ENCODE measurements around the gene TESMIN. TPM values are rescaled to one million over a fixed set of nuclear protein-coding genes. Genes with fewer than 3 reads are reported as not detected.

The TESMIN gene
- polyA plus RNA-seq, 1 donor: 0.53 TPM

DNA sequence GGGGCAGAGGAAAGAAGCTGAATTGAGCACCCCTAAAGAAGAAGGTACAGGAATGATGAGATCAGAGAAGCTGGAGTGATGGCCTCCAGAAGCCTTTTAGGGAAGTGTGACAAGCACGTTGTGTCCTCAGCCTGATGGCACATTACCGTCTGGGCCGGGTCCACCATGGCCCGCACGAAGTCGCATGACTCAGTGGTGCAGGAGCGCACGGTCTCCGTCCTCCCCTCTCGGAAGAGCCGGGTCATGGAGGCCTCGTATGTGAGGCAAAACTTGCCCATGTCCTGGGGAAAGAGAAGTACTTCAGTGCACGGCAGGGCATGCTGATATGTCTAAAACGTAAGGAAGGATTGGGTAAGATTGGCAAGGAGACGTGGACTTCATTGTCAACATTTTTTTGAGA lies 11.2 kb upstream of the TESMIN start:
- DNase-seq (ENCODE audit: low read depth): no peak

DNA sequence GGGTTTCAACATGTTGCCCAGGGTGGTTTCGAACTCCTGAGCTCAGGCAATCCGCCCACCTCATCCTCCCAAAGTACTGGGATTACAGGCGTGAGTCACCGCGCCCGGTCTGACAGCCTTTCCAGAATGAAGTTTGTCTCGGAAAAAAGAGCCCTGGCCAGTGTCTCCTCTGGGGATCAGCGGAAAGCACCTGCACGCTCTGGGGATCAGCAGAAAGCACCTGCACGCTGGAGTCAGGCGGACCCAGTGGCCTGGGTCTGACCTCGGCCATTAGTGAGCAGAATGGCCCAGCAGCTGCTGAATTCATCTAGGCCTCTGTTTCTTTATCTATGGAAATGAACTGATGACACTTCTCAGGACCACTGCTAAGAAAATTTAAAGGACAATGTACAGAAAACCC lies 10.5 kb upstream of the TESMIN start:
- no peak for DNase-seq (ENCODE audit: low read depth)

DNA sequence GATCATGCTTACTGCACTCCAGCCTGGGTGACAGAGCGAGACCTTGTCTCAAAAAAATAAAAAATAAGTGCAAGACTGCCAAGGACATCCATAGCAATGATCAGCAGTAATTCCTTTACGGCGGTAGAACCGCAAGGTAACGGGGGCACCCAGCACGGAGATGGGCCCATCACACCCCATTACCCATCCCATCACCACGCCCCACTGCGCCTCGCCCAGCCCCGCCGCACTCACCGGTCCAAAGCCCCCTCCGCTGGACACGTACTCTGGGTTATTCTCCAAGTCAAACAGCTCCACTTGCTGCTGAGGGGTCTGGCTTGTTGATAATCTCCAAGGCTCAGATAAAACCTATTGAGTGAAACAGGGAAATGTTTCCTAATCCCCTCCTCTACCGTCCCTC lies 8.7 kb upstream of the TESMIN start:
- DNase-seq (ENCODE audit: low read depth): no peak

DNA sequence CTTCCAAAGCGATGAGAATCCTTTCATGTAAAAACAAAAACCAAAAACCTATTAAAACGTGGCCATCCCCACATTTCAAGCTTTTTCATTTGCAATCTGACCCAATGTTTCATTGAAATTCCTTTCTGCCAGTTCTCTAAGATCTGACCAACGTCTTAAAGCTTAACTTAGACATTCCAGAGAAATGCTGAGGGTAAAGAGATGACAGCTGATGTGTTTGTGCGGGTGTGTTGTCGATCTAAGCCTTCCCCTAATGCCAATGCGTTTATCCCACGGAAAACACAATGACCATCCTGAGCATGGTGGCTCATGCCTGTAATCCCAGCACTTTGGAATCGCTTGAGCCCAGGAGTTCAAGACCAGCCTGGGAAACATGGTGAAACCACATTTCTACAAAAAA lies 6.4 kb upstream of the TESMIN start:
- no peak for DNase-seq (ENCODE audit: low read depth)

DNA sequence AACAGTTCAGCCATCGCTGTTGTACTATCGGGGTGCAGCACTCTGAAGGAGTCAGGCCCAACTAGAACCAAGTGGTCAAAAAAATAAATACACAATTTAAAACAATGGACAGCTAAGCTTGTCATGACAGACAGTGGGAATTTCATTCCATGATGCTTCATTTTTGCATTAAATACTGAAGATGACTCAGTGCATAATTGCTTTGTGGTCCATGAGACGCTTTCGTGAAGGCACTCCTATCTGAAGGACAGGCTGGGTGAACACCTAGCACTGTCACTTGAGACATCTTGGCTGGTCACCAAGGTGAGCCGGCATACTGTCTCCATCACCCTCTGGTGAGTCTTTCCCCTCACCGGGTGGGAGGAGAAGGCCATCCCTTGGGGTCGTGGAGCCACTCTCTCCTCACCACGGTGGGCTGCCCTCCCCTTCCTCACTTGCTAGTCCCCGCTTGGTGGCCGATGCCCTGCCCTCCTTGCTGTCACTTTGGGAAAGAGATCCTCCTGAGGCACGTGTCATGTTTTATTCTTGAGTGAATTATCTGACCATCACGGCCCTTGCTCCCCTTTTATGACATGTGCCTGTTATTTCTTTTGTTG lies 4.9 kb upstream of the TESMIN start:
- no peak for DNase-seq (ENCODE audit: low read depth)

DNA sequence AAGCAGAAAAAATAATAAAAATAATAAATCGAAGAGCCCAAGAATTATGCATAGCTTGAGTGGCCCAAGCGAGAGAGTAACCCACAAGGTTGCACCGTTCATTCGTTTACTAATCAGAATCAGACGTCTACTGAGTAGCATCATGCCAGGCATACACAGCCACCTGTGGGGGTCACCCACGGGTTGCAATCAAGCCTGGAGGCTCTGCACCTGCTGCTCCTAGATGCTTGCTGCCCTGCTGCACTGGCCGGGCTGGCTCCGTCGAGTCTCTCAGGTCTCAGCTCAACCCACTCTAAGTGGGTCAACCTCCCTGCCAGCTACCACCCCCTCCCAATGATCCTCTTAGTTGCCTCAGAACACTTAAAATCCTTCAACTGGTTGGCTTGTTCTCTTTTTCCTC lies 2.0 kb upstream of the TESMIN start:
- DNase-seq (ENCODE audit: low read depth): no peak

DNA sequence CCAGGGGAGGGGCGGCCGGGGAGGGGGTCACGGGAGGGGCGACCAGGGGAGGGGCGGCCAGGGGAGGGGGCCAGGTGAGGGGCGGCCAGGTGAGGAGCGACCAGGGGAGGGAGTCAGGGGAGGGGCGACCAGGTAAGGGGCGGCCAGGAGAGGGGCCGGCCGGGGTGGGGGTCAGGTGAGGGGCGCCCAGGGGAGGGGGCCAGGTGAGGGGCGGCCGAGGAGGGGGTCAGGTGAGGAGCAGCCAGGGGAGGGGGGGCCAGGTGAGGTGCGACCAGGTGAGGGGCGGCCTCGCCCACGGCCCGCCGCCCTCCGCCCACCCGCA lies 355 bp downstream of the TESMIN start:
- DNase-seq (ENCODE audit: low read depth): no peak

DNA sequence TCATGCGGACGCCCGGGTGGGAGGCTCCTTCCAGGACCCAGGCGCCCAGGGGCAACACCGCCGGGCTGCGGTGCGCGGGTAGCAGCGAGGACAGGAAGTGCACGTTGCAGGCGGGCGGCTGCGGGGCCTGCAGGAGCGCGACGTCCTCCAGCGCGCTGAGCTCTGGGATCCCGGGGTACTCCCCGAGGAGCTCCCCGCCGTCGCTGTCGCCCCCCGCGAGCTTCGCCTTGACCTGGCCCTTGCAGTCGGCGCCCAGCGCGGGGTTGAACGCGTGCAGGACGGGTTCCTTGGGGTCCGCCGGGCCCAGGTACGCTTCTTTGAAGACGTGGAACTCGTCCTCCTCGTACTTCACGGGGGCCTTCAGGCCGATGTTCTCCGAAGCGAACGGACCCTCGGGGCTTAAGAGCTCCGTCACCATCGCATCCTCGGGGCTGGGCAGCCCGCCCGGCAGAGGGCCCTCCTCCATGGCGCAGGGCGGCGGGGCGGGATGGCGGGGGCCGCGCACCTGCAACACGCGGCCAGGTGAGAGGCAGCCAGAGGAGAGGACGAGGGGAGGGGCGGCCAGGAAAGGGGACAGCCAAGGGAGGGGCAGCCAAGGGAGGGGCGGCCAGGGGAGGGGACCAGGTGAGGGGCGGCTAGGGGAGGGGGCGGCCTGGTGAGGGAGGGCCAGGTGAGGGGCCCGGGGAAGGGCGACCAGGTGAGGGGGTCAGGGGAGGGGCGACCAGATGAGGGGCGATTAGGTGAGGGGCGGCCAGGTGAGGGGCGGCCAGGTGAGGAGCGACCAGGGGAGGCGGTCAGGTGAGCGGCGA lies 921 bp downstream of the TESMIN start:
- DNase-seq (ENCODE audit: low read depth): no peak

DNA sequence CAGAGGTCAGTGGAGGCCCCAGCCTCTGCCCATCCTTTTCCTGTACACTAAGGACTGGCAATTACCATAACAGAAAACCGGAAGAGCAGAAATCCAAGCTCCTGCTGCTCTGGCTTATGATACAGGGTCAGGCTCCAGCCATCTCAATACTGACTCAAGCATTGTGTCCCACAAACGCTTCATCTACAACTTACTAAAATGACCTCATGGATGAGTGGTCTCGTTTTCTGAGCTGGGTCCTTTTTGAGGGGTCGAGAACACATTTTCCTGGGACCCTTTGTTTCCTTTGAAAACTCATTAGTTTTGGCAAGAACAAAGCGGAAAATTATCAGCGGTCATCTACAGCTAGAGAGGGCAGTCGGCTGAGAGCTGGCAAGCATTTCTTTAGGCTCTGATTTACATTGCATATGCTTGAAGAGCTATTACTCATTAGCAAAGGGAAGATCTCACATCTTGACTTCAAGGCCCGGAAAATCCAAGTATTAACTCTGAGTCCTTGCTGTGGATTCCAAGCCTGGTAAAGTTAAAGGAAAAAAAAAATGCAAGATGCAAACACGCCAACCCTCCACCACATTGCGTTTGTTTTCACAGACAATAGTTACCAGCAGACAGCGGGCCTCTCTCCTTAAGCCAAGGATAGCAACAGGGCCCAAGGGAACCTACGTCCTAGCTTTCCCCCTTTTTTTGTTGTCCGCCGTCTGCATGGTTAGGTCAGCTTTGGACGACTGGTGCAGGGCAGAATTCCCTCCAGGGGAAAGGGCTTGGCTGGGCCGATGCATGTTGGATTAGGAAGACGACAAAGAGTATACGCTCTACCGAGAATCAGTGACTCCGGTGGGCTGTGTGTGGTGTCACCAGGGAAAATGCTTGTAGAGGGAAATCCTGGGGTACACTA lies 1.8 kb downstream of the TESMIN start:
- no peak for DNase-seq (ENCODE audit: low read depth)

DNA sequence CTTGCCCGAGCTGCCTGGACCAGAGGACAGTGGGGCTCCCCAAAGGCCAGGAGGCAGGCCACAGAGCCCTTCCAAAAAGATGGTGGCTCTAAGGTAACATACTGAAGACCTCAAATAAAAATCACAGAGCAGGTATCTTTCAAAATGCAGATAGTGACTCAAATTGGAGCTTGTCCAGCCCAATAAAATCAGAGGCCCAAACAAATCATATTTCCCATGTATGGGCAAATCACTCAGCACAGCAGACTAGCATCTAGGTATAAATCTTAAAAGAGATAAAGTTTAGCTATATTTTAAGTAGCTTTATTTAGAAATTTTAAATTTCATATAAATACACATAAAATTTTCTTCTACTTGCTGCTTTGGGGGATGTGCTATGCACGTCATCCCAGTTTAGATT lies 3.3 kb downstream of the TESMIN start:
- no peak for DNase-seq (ENCODE audit: low read depth)

DNA sequence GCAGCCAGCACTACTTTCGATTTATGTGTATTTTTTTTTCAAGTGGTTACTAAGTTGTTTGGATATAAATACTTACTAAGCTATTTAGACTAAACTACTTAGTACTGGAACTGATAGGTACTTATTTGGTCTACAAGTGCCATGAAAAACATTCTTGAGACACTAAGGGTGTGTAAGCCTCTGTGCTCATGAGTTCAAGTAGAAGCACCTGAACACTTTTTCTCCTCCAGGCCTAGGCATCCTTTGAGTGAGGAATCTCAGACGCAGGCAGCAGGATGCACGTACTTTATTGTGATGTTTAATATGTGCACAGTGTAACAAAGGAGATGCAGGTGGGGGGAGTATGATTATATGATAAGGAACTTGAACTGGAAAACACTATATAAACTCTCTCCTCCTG lies 7.8 kb downstream of the TESMIN start:
- DNase-seq (ENCODE audit: low read depth): no peak

DNA sequence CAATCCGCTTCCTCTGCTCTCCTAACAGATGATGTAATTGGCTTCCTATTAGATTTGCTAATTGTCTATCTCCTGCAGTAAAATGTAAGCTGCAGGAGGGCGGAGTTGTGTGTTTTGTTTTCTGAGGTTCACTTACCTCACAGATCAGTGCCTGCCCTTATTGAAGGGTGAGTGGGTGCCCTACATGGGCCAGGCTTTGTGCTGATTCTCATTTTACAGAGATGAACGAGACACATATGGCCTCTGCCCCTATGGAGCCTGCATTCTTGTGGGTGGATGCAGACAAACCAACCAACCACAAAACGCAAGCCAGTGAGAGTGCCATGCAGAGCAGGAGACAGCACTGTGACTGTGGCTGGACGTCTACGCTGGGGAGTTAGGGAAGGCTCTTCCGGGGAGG lies 9.9 kb downstream of the TESMIN start:
- no peak for DNase-seq (ENCODE audit: low read depth)

DNA sequence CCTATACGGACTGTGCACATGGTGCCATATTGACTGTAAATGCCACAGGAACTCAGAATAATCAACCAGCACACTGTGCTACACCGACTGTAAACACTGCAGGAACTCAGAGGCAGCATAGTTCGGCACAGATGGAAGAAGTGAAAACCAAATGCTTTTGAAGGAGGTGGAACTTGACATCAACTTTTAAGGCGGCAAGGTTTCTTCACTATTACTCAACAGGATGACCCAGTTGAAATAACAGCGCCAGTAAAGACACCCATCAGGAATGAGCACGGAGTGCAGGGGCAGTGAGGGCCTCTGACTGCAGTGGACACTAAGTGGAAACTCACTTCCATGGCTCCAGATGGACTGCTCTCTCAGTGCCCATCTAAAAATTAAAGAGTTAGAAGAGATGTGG lies 15.7 kb downstream of the TESMIN start:
- DNase-seq (ENCODE audit: low read depth): no peak

DNA sequence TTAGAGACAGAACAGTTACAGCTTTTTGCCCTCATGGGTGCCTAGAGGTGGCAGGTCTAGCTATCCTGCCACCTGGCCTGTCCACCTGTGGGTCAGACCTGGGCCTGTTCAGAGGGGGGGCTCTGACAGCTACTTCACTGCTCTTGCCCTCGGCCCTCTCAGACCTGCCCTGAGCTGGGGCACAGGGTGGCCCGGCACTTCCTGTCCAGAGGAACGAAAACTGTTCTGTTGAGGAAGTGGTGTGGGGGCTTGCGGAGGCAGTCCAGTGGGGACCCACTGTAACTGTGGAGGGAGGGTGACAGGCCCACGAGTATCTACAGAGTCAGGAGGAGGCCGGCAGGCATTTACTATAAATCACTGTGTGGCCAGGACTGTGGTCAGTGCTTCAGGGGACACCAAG lies 16.2 kb downstream of the TESMIN start:
- DNase-seq (ENCODE audit: low read depth): no peak

DNA sequence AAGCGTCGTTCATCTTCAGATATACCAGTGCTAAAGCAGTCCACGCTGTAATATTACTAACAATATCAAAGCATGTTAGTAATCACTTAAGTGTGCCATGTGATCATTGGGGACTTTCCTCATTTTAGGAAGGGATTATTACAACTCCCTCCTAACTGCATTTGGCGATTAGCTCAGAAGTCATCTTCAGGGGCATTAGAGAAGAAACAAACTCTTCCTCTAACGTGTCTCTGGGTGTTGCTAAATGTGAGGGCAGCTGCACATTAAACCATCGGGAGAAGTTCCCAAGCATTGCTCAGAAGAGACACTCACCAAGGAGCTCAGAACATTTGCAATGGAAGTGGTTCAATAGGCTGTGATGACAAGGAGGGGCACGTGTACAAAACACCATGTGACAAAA lies 17.2 kb downstream of the TESMIN start:
- no peak for DNase-seq (ENCODE audit: low read depth)

DNA sequence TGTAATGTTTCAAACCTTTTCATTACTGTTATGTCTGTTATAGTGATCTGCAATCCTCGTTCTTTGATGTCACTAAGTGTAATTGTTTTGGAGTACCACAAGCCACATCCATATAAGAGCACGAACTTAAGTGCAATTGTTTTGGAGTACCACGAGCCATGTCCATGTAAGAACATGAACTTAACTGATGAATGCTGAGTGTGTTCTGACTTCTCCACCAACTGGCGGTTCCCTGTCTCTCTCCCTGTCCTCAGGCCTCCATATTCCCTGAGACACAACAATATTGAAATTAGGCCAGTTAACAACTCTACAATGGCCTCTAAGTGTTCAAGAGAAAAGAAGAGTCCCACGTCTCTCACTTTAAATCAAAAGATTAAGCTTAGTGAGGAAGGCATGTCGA lies 23.5 kb downstream of the TESMIN start:
- DNase-seq (ENCODE audit: low read depth): no peak

DNA sequence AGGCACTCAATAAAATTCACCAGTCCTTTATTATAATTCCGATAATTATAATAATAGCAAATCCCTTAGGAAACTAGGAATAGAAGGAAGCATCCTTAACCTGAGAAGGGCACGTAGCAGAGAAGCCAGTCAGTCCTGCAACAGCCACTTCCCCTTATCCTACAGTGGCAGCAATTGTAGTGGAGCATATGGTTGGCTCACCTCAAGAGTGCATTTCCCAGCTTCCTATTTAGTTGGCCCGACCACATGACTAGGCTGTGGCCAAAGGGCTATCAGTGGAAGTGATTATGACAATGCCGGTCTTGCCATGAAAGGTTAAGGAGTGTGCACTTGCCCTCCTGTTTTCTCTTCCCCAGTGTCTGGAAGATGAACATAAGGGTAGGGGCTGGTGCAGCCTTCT lies 27.0 kb downstream of the TESMIN start:
- no peak for DNase-seq (ENCODE audit: low read depth)

DNA sequence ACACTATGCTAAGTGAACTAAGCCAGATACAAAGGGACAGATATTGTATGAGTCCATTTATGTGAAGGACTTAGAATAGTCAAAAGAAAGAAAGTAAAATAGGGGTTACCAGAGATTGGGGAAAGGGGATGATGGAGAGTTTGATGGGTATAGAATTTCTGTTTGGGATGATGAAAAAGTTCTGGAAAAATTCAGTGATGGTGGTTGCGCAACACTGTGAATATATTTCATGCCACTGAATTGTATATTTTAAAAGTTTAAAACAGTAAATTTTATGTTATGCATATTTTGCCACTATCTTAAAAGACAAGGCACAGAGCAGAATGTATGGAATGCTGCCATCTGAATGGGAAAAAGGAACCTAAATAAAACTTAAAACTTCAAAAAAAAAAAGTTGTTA lies 29.2 kb downstream of the TESMIN start:
- no peak for DNase-seq (ENCODE audit: low read depth)

DNA sequence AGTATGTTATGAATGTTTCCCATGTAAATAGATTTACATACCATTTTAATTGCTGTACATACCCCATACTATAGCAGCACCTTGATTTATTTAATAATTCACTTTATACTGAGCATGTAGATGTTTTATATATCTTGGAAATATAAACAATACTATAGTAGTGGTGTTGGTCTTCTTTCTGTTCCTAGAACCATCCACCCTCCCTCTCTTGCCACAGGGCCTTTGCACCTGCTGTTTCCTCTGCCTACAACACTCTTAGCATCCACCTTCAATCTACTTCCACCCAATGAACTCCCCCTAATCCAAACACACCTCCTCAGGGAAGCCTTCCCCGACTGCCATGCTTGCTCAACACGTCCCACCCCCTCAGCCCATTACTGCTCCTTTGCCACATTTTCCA lies 30.2 kb downstream of the TESMIN start:
- no peak for DNase-seq (ENCODE audit: low read depth)

DNA sequence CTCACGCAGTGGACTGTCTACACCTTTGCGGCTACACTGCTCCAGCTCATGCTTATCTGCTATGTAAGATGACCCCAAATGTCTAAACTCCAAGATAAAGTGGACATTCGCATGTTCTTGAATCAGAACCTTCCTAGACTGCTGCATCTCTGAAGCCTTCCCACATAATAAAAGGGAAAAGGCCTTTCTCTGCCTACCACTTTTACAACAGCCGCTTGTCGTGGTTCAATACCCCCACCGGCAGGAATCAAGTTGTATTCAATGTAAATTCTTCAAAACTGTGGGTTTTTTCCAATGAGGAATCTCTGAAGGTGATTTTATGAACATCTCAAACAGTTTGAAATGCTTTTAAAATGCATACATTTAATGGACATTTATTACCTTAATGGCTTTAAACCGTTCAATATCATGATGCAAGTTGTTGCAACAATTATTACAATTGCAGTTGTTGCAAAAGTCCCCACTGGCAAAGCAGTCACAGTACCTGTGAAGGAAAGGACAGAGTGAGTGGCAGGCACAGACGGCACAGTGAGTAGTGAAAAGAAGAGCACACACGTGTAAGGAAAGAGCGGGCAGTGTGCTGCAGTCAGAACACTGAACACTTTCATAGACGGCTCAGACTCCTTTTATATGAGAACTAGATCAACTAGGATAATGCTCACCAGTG lies 35.7 kb downstream of the TESMIN start:
- DNase-seq (ENCODE audit: low read depth): no peak

DNA sequence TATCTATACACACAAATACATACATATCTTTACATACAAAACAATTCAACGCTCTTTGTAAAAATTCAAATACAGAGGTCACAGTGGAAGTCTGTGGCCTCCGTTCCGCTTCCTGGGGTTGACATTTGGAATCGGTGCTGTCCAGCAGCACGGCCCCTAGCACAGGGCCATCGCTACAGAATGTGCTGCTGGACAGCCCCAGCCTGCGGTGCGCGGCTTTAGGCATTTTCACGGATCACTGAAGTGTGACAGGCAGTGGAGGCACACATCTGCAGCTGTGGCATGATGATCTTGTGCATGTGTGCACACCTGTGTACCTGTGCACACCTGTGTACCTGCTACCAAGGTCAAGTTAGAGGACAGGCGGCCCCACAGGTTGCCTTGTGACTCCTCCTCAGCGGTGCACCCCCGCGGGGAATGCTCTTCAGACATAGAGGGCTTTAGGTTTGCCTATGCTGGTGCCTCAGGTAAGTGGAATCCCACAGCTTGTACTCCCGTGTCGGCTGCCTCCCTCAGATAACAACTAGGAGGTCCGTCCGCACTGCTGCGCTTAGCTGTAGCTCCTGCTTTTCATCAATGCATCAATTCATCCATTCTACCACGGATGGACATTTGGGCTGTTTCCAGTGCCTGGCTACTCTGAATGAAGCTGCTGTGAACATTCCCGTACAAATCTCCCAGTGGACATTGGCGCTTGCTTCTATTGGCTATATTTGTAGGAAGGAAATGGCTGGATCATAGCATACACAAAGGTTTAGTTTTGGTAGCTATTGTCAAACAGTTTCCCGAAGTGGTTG lies 37.1 kb downstream of the TESMIN start:
- DNase-seq (ENCODE audit: low read depth): no peak

DNA sequence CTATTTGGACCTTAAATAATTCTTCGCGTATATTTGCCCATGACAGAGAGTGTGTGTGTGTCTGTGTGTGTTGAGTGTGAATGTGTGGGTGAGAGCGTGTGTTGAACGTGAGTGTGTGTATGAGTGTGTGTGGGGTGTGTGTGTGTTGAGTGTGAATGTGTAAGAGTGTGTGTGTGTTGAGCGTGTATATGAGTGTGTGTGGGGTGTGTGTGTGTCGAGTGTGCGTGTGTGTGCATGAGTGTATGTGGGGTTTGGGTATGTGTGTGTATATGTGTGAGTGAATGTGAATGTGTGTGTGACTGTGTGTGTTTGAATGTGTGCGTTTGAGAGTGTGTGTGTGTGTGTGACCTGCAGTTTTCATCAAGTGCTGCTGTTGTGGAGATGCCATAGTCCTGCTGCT lies 40.2 kb downstream of the TESMIN start:
- no peak for DNase-seq (ENCODE audit: low read depth)

Measured in forelimb muscle (tissue), 1 donor.